Measurements from ENCODE around the gene PTH2. TPM values are rescaled to one million over a fixed set of nuclear protein-coding genes. Genes with fewer than 3 reads are reported as not detected.

The PTH2 gene
- total RNA-seq, 1 experiment from 2014 or later, result 0.96 TPM

DNA sequence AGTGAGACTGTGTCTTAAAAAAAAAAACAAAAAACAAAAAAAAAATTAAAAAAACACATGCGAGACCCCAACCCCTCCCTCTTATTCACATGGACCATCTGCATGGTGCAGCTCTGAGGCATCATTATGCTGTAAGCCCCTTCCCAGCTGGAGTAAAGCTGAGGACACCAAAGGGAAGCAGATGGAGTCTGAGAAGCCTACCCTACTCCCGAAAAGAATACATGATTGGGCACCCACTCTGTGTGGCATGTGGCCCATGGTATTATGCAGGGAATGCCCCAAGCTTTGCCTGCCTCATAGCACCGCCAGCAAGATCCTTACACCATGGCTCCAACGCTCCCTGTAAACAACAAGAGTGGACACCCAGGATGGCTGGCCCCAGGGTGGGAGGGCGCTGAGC is 4.7 kb downstream of the PTH2 start:
- Mint-ChIP-seq H3K27ac (no peak overlapping the region), H3K4me1 (peaks cover 55 to 76% of the 10 kb centered on the region in 2 experiments), H3K36me3 (ENCODE audit: insufficient read depth in 1 of 3, low read depth in 3 of 3) (no peaks in the 10 kb centered on the region; a peak in 1 of 7 replicates), H3K4me3 (no peak overlapping the region), H3K9me3 (peaks cover 0 to 9% of the 10 kb centered on the region in 2 experiments; a peak in 2 of 5 replicates), H3K27me3 (ENCODE audit: low read depth) (peaks cover 37% of the 10 kb centered on the region)
- no peaks in the 10 kb centered on the region; the same call in 1 of the 2 replicates for H3K4me1 ChIP-seq (ENCODE audit: insufficient read depth, low read length)
- no peak overlapping the region for H2BK20ac ChIP-seq (ENCODE audit: low read depth, low read length, poor library complexity, severe bottlenecking)
- no peak overlapping the region for H2AK5ac ChIP-seq (ENCODE audit: insufficient read length, low read length)
- no peak overlapping the region for H4K8ac ChIP-seq (replicated peaks; ENCODE audit: insufficient read length, low read depth, low read length)
- no peak overlapping the region for H2BK120ac ChIP-seq (ENCODE audit: low read depth, low read length, poor library complexity, severe bottlenecking)
- no peak overlapping the region for H2BK5ac ChIP-seq (ENCODE audit: insufficient read length, low read length)
- TF ChIP-seq, protein P1, sequence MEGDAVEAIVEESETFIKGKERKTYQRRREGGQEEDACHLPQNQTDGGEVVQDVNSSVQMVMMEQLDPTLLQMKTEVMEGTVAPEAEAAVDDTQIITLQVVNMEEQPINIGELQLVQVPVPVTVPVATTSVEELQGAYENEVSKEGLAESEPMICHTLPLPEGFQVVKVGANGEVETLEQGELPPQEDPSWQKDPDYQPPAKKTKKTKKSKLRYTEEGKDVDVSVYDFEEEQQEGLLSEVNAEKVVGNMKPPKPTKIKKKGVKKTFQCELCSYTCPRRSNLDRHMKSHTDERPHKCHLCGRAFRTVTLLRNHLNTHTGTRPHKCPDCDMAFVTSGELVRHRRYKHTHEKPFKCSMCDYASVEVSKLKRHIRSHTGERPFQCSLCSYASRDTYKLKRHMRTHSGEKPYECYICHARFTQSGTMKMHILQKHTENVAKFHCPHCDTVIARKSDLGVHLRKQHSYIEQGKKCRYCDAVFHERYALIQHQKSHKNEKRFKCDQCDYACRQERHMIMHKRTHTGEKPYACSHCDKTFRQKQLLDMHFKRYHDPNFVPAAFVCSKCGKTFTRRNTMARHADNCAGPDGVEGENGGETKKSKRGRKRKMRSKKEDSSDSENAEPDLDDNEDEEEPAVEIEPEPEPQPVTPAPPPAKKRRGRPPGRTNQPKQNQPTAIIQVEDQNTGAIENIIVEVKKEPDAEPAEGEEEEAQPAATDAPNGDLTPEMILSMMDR (conservative IDR thresholded peaks at IDR 0.05), result no peak
- no peak overlapping the region for H4K91ac ChIP-seq (ENCODE audit: insufficient read length, low read depth, low read length)
- H4K5ac ChIP-seq (ENCODE audit: insufficient read length, low read depth, low read length), result no peak overlapping the region
- no peaks in the 10 kb centered on the region for H3K79me1 ChIP-seq (ENCODE audit: insufficient read depth, low read depth, low read length, poor library complexity, severe bottlenecking)
- no peak overlapping the region for H3K14ac ChIP-seq (ENCODE audit: insufficient read depth, low read length)
- no peak for DNase-seq
- no peak overlapping the region for H3K56ac ChIP-seq (ENCODE audit: insufficient read length, low read depth, low read length)
- no peak overlapping the region for H2BK12ac ChIP-seq (ENCODE audit: insufficient read length, low read depth, low read length)
- peaks cover 16% of the 10 kb centered on the region; the same call in 1 of the 2 replicates for H3K27me3 ChIP-seq (ENCODE audit: insufficient read depth, low read length)
- no peaks in the 10 kb centered on the region for H4K20me1 ChIP-seq (ENCODE audit: control insufficient read depth, insufficient read depth, insufficient read length)
- no peaks in the 10 kb centered on the region for H3K9me3 ChIP-seq (ENCODE audit: control insufficient read depth, low read depth, low read length)
- H3T11ph ChIP-seq (ENCODE audit: low read length), result no peak overlapping the region
- no peak overlapping the region for H3K27ac ChIP-seq (ENCODE audit: insufficient read length, low read depth, low read length)
- no peak overlapping the region for H3K23ac ChIP-seq (ENCODE audit: insufficient read length, low read depth, low read length)
- no peak overlapping the region for H2BK15ac ChIP-seq (ENCODE audit: low read depth, low read length)
- H3K18ac ChIP-seq (ENCODE audit: insufficient read length, low read depth, low read length), result no peak overlapping the region
- no peak overlapping the region for H2AFZ ChIP-seq (ENCODE audit: low read length)
- WGBS (ENCODE audit: extremely low coverage, insufficient read length, low lambda C conversion rate), result no CpG with 5 or more reads among the region's 5 CpGs
- peaks cover 13% of the 10 kb centered on the region for H3K23me2 ChIP-seq (ENCODE audit: insufficient read length, low read depth, low read length, poor library complexity, severe bottlenecking)
- no peak overlapping the region for H3K4ac ChIP-seq (ENCODE audit: low read depth, low read length)
- no peak overlapping the region for H3K9ac ChIP-seq (ENCODE audit: extremely low read depth, insufficient read length, low read length)
- no peaks in the 10 kb centered on the region for H3K79me2 ChIP-seq (ENCODE audit: insufficient read depth, low read length)
- H3K4me2 ChIP-seq (ENCODE audit: insufficient read depth, insufficient read length, low read length), result no peak overlapping the region
